G401 (cell line): ENCODE results near the gene ITGA8. TPM values are rescaled to one million over a fixed set of nuclear protein-coding genes. Genes with fewer than 3 reads are reported as not detected.
"Not testable (repeated sequence)": the region's sequence is repeated elsewhere in the genome, so short reads cannot be mapped to it uniquely, and the experiment has no call there.

Source experiments
- DNase-seq: peaks from one replicate; pipeline ENCODE4 v3.0.0-alpha.2; 2015; ENCODE audit warnings: low spot score
- in situ Hi-C: cut with HindIII; loops from 2 replicates; pipeline ENCODE4 v1.10.0; 2016; ENCODE audit warnings: low sequenced_read_pairs, mixed read lengths
- total RNA-seq: library from RNA; depleted of rRNA; stranded (reverse); fragments of >200 nt; shearing (Covaris generic); gene quantifications from 2 replicates; pipeline ENCODE4 v1.2.3, GENCODE V29; 2014; rRNA removed

The ITGA8 gene
- total RNA-seq, 1 experiment from 2014 or later: 0.64 TPM

GRCh38 chr10:15485684-15486316 is 233.9 kb downstream of the ITGA8 start:
- in situ Hi-C loops: no loop called here
- no peak for DNase-seq

GRCh38 chr10:15485027-15485426 is 234.7 kb downstream of the ITGA8 start:
- in situ Hi-C loops: no loop called here
- no peak for DNase-seq

- DNase-seq: no peak
- in situ Hi-C loops: no loop called here
Observed at GRCh38 chr10:15484128-15484527, 235.6 kb downstream of the ITGA8 start.

DNA sequence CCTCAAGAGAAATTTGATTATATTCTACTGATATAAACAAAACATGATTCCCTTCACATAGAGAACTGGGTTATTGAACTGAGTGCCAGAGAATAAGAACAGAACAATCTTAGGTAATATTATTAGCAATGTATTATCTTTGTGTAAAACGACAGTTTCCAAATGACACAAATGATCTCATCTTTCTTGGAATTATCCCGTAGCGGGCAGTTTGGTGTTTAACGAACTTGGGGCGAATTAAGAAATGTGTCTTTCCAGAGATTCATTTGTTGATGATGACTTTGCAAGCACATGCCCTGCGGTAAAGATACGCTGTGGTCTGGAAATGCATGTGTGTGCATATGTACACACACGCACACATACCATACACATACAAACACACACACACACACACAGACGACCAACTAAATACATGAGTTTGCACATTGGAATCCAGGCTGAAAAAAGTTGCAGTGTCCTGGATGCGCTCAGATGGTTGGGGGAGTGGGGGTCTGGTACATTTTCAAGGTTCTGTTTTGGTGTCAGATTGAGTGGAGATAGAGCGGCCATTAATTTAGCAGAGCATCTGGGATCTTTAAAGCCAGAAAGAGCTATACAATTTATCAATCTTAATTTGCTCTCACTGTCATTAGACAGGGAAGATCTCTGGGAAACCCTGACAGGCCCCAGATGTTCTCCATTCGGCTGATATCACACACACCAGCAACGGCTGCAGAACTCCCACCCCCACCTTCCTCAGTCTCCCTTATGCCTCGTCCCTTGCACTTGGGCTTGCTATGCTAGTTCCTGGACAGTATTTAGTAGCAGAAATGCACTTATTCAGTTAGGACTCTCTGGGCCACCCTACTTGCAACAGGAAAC is 236.3 kb downstream of the ITGA8 start:
- in situ Hi-C loops: no loop called here

GRCh38 chr10:15482156-15482555 is 237.6 kb downstream of the ITGA8 start:
- in situ Hi-C loops: no loop called here
- no peak for DNase-seq

More for the DNA sequence above, 236.3 kb downstream of the ITGA8 start:
- no peak for DNase-seq

DNA sequence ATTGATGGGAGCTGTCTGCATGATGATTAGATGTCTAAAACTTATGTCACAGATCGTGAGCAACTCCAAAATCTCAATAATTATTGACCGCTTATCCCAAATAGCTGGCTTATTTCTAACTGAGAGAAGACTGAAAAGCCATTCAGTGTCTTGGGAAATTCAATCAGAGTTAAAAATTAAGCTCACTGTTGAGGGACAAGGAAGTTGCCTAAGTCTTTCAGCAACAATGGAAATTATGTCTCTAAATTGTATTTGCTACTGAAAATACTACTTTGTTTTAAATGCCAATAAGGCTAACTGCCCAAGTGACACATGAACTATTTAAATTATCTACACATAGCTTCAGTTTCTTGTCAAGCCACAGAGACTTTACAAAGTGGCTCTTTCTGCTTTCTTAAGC is 240.8 kb downstream of the ITGA8 start:
- no peak for DNase-seq
- in situ Hi-C loops: no loop called here

DNA sequence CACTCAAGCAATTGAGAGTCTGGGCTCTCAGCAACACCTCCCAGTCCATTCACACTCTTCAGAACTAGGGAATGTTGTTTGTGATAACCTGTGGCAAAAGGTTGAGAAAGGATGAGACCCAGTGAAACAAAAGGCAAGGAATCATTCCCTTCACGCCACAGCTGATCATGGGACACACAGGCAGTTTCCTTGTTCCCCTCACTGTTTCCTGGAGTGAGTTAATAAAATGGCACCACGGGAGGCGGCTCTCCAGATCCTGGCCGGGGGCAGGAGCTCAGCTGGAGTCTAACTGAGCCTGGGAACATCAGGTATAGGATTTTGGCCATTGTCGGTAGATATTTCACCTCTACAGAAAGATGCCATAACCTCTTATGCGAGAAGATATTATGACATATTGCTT is 241.3 kb downstream of the ITGA8 start:
- no peak for DNase-seq
- in situ Hi-C loops: no loop called here

DNA sequence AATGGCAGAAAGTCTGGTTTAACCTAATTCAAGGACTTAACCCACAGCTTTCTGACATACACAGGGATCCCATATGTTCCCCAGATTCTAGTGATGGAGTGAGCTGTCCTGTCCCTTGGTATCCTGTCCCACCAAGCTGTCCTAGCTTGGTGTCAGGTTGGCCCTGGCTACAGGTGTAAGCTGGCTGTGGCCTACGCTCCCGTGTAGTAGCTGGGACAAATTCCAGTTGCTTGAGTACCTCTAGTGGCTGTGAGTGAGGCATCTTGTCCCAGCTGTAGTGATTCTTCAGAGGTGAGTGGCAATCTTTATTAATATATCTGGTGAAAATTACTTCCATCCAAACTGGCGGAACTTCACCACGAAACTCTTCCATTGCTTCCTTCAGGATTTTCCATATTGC is 243.4 kb downstream of the ITGA8 start:
- DNase-seq: no peak
- in situ Hi-C loops: no loop called here

- DNase-seq, in situ Hi-C loops: not testable (repeated sequence)
Observed at GRCh38 chr10:15475439-15475838, 244.3 kb downstream of the ITGA8 start.

GRCh38 chr10:15474671-15475070 is 245.1 kb downstream of the ITGA8 start:
- in situ Hi-C loops: no loop called here
- no peak for DNase-seq

DNA sequence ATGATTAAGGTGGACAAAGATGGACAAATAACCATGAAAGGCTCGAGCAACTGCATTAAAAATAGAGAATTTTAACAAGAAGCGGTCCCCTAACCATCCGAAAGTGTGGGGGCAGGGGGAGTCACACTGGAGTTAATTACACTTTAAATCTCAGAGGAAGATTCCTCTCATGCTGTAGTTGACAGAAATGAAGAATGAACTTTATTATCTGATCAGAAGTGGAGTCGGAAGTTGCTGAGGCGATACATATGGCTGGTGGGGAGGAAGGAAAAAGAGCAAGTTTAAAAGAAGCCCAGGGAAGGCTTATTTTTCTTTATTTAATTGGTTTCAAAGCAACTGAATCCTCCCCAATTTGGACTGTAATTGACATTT is 246.3 kb downstream of the ITGA8 start:
- in situ Hi-C loops: no loop called here
- DNase-seq: no peak

DNA sequence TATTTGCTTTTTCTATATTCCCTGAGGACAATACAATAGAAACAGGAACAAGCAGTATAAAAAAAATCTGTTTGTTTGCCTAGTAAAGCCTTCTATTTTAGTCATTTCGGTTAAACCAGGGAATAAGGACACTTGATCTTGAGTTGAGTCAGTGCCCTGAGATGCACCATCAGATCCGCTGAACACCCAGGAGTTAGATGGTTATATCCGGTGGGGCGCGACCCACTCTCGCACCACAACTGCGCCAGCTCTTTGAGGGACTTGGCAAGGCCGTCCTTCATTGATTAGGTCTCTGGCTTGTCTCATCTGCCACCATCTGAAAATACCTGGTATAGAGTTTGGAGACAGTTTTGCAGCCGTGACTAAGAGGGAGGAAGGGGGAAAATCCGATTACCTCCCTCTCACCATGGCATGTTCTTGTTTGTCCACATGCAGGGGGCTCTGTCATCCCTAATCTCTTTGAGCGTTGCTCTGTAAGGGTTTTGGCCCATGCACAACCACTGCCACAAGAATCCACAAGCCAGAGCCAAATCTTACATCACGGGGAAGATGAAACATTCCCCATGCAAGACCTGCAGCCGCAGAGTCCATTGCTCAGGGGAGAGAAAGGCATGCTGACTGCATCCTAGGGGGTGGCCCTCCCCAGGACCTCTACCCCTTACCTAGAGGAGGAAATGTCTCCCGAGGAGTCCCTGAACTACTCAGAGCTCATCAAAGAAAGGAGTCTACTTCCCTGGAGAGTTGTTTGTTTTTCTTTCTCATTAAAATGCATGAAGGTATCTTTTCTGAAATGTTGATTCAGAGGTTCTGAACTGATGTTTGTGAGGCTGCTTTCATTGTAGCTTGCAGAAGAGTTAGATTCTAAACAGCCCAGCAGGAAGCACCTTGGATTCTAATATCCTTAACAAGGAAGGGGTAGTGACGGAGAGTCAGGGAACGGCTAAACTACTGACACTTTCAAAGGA is 247.0 kb downstream of the ITGA8 start:
- in situ Hi-C loops: no loop called here
- DNase-seq: no peak

DNA sequence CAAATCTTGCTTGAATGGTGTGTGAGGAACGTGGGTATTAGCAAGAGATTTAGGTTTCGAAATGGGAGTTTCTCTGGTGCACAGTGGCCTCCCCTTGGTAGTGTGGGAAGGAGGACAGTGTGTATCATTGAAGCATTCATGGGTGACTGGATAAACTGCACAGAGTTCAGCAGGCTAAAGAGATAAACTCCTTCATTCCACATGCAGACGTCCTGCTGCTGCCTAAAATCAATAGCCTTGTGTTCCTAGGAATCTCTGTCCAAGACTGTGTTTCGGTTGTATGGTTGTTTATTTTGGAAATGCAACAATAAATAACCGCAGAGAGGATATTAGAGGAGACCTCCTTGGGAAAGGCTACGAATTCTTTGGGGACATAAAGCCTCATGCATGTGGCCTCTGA is 247.7 kb downstream of the ITGA8 start:
- no peak for DNase-seq
- in situ Hi-C loops: no loop called here

GRCh38 chr10:15469111-15469510 is 250.6 kb downstream of the ITGA8 start:
- in situ Hi-C loops: no loop called here
- DNase-seq: no peak

DNA sequence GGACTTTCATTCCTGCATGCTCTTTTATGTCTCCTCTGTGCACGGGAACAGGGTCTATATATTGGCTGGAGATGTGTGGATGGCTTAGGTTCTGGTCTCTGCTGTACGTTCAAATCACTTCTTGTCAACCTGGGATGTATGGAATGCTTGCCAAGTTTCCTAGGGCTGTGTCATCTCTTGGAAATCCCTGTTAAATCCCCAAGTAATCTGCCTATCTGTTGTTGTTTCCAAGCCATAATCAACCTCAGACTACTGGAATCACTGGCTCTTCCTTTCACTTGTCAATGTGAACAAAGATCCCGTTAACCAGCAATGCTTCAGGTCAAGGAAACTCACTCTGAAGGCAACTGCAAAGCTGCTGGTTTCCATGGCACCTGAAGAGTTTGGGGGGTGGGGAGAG is 255.3 kb downstream of the ITGA8 start:
- no peak for DNase-seq

More for the DNA sequence above, 255.3 kb downstream of the ITGA8 start:
- in situ Hi-C loops: no loop called here

Other genes starting within 250 kb of the ITGA8 start
- 13.9 and 23.3 TPM in 2 replicates for gene MINDY3, start 140.6 kb upstream of the ITGA8 start, total RNA-seq